Muscle of arm (tissue), 12 donors: ENCODE results near the gene ZW10. TPM values are rescaled to one million over a fixed set of nuclear protein-coding genes. Genes with fewer than 3 reads are reported as not detected.
A peak's percentile ranks its signal among the peaks of the same experiment; 100 is the strongest.
"Not testable (repeated sequence)": the region's sequence is repeated elsewhere in the genome, so short reads cannot be mapped to it uniquely, and the experiment has no call there.

ENCODE experiments used
- DNase-seq: peaks from one replicate; pipeline ENCODE4 v3.0.0-alpha.2; 2013
- polyA plus RNA-seq, 12 donors: library from polyadenylated mRNA; unstranded; fragments of 120-200 nt; gene quantifications; one replicate each; pipeline ENCODE4 v1.2.1, GENCODE V29; 2013; ENCODE audit not compliant: insufficient read length in 12 of 12

The ZW10 gene
- polyA plus RNA-seq, 12 donors = 10.7 to 20.1 (median 17.5) TPM; not detected in 1

GRCh38 chr11:113703551-113703950 is 69.9 kb downstream of the ZW10 start:
- DNase-seq = not testable (repeated sequence)

- no peak for DNase-seq
Observed at GRCh38 chr11:113701491-113701890, 72.0 kb downstream of the ZW10 start.

DNA sequence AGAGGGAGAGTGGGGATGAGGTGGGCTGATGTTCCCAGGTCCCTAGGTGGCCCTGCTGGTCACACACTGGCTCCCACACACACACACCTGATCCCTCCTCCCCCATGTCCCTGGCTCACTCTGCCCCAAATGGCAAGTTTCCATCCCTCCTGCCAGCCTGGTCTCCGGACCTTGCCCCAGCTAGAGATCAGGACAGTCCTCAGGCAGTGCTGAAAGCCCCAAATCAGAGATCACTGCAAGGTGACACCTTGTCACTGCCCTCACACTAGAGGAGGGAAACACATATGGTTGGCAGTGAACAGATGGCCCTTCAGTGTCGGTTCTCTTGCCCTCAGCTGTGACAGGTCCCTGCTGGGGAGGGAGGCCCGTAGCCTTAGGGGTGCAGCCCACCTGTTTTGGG is 75.0 kb downstream of the ZW10 start:
- DNase-seq = no peak

- DNase-seq = no peak
Observed at GRCh38 chr11:113697756-113698407, 75.6 kb downstream of the ZW10 start.

GRCh38 chr11:113697111-113697510 is 76.4 kb downstream of the ZW10 start:
- DNase-seq = no peak

GRCh38 chr11:113695207-113695606 is 78.3 kb downstream of the ZW10 start:
- no peak for DNase-seq

GRCh38 chr11:113694390-113694789 is 79.1 kb downstream of the ZW10 start:
- no peak for DNase-seq

DNA sequence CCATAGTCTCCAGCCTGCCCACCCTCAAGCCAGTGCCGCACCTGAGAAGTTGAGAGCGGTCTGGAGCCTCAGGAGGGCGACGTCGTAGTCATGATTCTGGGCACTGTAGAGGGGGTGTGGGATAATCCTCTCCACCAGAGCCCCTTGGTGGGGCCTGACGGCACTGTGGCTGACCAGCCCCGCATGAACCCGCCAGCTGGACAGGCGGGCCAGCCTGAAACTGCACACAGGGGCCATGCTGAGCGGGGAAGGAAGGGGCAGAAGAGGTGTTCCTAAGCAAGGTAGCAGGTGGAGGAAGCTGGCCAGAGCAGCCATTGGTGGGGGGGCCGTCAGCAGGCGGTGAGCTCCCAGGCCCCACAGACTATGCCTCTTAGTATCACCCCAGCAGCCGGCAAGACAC is 80.5 kb downstream of the ZW10 start:
- no peak for DNase-seq

GRCh38 chr11:113690619-113691569 is 82.6 kb downstream of the ZW10 start:
- no peak for DNase-seq

- no peak for DNase-seq
Observed at GRCh38 chr11:113689768-113690618, 83.5 kb downstream of the ZW10 start.

DNA sequence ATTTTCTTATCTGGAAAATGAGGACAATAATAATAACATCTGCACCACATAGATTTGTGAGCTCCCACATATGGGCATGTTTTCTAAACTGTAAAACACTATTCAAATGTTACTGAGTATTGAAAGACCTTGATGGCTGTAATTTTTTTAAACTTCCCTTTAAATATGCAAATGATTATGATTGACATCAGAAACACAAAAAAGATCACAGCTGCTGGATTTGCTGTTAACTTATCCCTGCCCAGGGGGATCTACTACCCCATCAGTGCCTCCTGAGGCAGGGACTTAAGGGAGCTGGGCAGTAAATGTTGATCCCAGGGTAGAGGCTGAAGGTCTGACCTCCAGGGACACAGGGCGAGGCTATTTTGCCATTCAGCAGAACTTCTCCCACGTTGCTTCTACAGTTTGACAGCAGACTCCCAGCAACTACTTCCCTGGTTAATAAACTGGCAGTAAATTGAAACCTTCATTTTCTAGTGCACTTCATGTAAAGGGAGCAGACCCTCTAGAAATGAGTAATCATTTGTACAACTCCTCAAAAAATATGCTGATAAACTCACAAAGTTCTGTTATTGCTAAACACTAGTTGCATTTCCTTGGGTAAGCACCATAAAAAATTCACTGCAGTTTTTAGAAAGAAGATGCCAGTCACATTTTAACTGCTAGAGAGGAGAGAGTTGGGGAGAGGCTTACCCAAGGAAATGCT is 87.7 kb downstream of the ZW10 start:
- DNase-seq = no peak

- DNase-seq = peak; percentile 24
Observed at GRCh38 chr11:113684496-113684895, 89.0 kb downstream of the ZW10 start.

DNA sequence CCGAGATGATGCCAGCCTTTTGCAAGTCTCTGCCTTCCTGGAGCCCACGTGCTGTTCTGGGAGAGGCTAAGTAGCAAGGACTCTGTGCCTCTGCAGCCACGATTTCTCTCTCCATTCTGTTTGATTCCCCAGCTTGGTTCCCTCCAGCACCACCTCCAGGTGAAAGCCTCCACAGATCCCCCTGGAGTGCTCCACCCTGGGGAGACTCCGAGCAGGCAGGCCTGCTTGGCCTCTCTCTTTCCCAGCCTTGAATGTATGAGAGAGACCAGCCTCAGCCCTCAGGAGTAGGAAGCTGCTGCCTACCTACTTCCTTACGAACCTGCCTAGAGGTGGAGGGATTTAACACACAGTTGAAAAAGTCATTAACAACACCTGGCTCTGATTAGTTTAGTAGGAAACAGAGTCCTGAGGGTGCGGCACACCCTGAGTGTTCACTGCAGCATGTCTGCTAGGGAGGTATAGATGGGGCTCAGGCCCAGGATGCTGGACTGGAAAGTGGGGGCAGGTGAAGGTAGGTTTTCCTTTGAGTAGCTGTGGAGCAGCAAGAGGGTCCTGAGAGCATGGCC is 89.9 kb downstream of the ZW10 start:
- DNase-seq = no peak

Other genes starting within 250 kb of the ZW10 start
- 1 to 10 TPM in 6 of 12 donors, under 1 TPM in 4, not detected in 2; 0.35 to 2.3 (median 1.2) TPM for gene TMPRSS5, start 67.4 kb downstream of the ZW10 start, polyA plus RNA-seq
- gene CLDN25, start 6.1 kb upstream of the ZW10 start, polyA plus RNA-seq = under 1 TPM in 5 of 12 donors, not detected in 7; 0.26 to 0.99 (median 0.39) TPM
- 100 to 1,000 TPM in 4 of 12 donors, 10 to 100 TPM in 8; 49.6 to 180 (median 95.0) TPM for gene USP28, start 101.9 kb upstream of the ZW10 start, polyA plus RNA-seq
- gene HTR3B, start 131.1 kb upstream of the ZW10 start, polyA plus RNA-seq = under 1 TPM in 3 of 12 donors, not detected in 9; 0.11 to 0.13 (median 0.12) TPM
- under 1 TPM in 6 of 12 donors, not detected in 6; 0.09 to 0.30 (median 0.11) TPM for gene HTR3A, start 201.4 kb upstream of the ZW10 start, polyA plus RNA-seq